CD14-positive monocyte (primary cell): ENCODE measurements around the gene KLRD1. TPM values are rescaled to one million over a fixed set of nuclear protein-coding genes. Genes with fewer than 3 reads are reported as not detected.

ENCODE experiments used
- DNase-seq, 3 donors: peaks; one replicate each; pipeline ENCODE4 v3.0.0-alpha.2; 2011 to 2022
- H2AFZ ChIP-seq: 2 replicates; pipeline ENCODE4 v1.6.0; 2012; ENCODE audit warnings: mild to moderate bottlenecking, low read depth, low read length, inconsistent platforms; ENCODE audit not compliant: insufficient read depth, poor library complexity, severe bottlenecking
- H3K27ac ChIP-seq, 2 donors: 1 replicate in 1 of 2; 2 replicates in 1 of 2; pipeline ENCODE4 v1.5.1; 2012 to 2013; ENCODE audit warnings: low read length in 2 of 2, control low read depth in 1 of 2, inconsistent platforms in 1 of 2, low read depth in 1 of 2, mild to moderate bottlenecking in 1 of 2
- H3K27me3 ChIP-seq, 2 donors: one replicate each; pipeline versions ENCODE4 v1.6.0 to v1.6.1; 2011 to 2013; ENCODE audit warnings: low read length in 2 of 2; ENCODE audit not compliant: control insufficient read depth in 2 of 2, insufficient read depth in 2 of 2
- H3K36me3 ChIP-seq, 2 donors: replicated peaks in 1 of 2; 1 replicate in 1 of 2; 2 replicates in 1 of 2; pipeline versions ENCODE4 v1.5.1 to v1.6.1; 2012 to 2013; ENCODE audit warnings: low read length in 2 of 2, control low read depth in 1 of 2, inconsistent platforms in 1 of 2, mild to moderate bottlenecking in 1 of 2; ENCODE audit not compliant: insufficient read depth in 2 of 2, control insufficient read depth in 1 of 2
- H3K4me1 ChIP-seq, 2 donors: 1 replicate in 1 of 2; 2 replicates in 1 of 2; pipeline versions ENCODE4 v1.5.1 to v1.6.1; 2012 to 2013; ENCODE audit warnings: low read length in 2 of 2, control low read depth in 1 of 2, inconsistent platforms in 1 of 2, mild to moderate bottlenecking in 1 of 2, moderate library complexity in 1 of 2; ENCODE audit not compliant: insufficient read depth in 2 of 2, control insufficient read depth in 1 of 2
- H3K4me2 ChIP-seq: replicated peaks from 2 replicates; pipeline ENCODE3; 2012; ENCODE audit warnings: low read length, moderate library complexity, mild to moderate bottlenecking; ENCODE audit not compliant: poor library complexity, severe bottlenecking; ENCODE audit errors: extremely low read depth
- H3K4me3 ChIP-seq, 3 experiments: fragments of 200-600 bp in 1 of 3; sonication (generic) in 1 of 3; replicated peaks in 1 of 3; 1 replicate in 2 of 3; 2 replicates in 1 of 3; pipeline ENCODE4 v1.5.1; 2011 to 2013; ENCODE audit warnings: low read length in 3 of 3, mild to moderate bottlenecking in 3 of 3, control low read depth in 2 of 3, low read depth in 2 of 3, inconsistent platforms in 1 of 3, moderate library complexity in 1 of 3
- H3K79me2 ChIP-seq: 2 replicates; pipeline ENCODE4 v1.6.0; 2012; ENCODE audit warnings: mild to moderate bottlenecking, control low read depth, inconsistent platforms, low read length, moderate library complexity; ENCODE audit not compliant: insufficient read depth
- H3K9ac ChIP-seq: 2 replicates; pipeline ENCODE4 v1.6.0; 2017; ENCODE audit warnings: low read length, mild to moderate bottlenecking; ENCODE audit not compliant: insufficient read depth, poor library complexity, severe bottlenecking
- H3K9me3 ChIP-seq, 2 donors: replicated peaks in 1 of 2; 1 replicate in 1 of 2; 2 replicates in 1 of 2; pipeline versions ENCODE4 v1.5.1 to v1.6.1; 2012 to 2013; ENCODE audit warnings: low read length in 2 of 2, control low read depth in 1 of 2; ENCODE audit not compliant: control insufficient read depth in 1 of 2, insufficient read depth in 1 of 2
- H4K20me1 ChIP-seq: 2 replicates; pipeline ENCODE4 v1.6.0; 2012; ENCODE audit warnings: mild to moderate bottlenecking, low read length, control low read depth, moderate library complexity; ENCODE audit not compliant: insufficient read depth
- H3K27ac Mint-ChIP-seq, 7 donors: one replicate each; pipeline ENCODE4 v1.8.0; 2020; ENCODE audit warnings: mild to moderate bottlenecking in 7 of 7, mixed read lengths in 7 of 7, moderate library complexity in 6 of 7, inconsistent platforms in 2 of 7
- H3K27me3 Mint-ChIP-seq, 3 donors: one replicate each; pipeline ENCODE4 v1.8.0; 2021 to 2022; ENCODE audit warnings: low read depth in 3 of 3, mild to moderate bottlenecking in 3 of 3, mixed read lengths in 3 of 3, moderate library complexity in 3 of 3, inconsistent platforms in 1 of 3
- H3K36me3 Mint-ChIP-seq, 2 donors: one replicate each; pipeline ENCODE4 v1.8.0; 2020; ENCODE audit warnings: mixed read lengths in 2 of 2, inconsistent platforms in 1 of 2, mild to moderate bottlenecking in 1 of 2
- H3K4me1 Mint-ChIP-seq: one replicate; pipeline ENCODE4 v1.8.0; 2020; ENCODE audit warnings: mild to moderate bottlenecking, mixed read lengths
- H3K4me3 Mint-ChIP-seq, 2 donors: one replicate each; pipeline ENCODE4 v1.8.0; 2020; ENCODE audit warnings: mild to moderate bottlenecking in 2 of 2, mixed read lengths in 2 of 2, moderate library complexity in 1 of 2
- H3K9me3 Mint-ChIP-seq, 7 donors: one replicate each; pipeline ENCODE4 v1.8.0; 2020 to 2022; ENCODE audit warnings: mixed read lengths in 7 of 7, mild to moderate bottlenecking in 6 of 7, moderate library complexity in 6 of 7, inconsistent platforms in 2 of 7
- CTCF ChIP-seq: fragments of 200-600 bp; IDR thresholded peaks from one replicate; pipeline ENCODE4 v1.8.0; 2022; ENCODE audit warnings: antibody characterized with exemption, mild to moderate bottlenecking
- WGBS: methylation state at CpG from one replicate; pipeline ENCODE4 v1.1.5; 2013; ENCODE audit warnings: missing lambda C conversion rate; ENCODE audit not compliant: insufficient coverage; 5-methylcytosine and 5-hydroxymethylcytosine counted together
- intact Hi-C, 2 donors: fragments of 100-400 bp; cut with micrococcal nuclease; formaldehyde crosslinking; loops; one replicate each; pipeline versions ENCODE4 v1.15.0 to v1.15.1; 2023
- polyA plus RNA-seq, 3 donors: library from polyadenylated mRNA; depleted of rRNA in 1 of 3; unstranded in 2 of 3; stranded (reverse) in 1 of 3; fragments of 300-500 nt in 2 of 3; fragments of >200 nt in 1 of 3; fragmentation: Illumina TruSeq in 2 of 3; gene quantifications; 1 replicate in 2 of 3; 2 replicates in 1 of 3; pipeline ENCODE4 v1.2.3, GENCODE V29; 2012 to 2021

Gene KLRD1
- polyA plus RNA-seq, 3 donors: 0.08 to 0.79 (median 0.51) TPM

- Histone ChIP-seq H3K4me1 (no peaks in the 10 kb centered on the region), H3K9ac (no peak overlapping the region), H2AFZ (no peak overlapping the region), H3K79me2 (no peaks in the 10 kb centered on the region), H4K20me1 (no peaks in the 10 kb centered on the region), H3K4me2 (no peak overlapping the region), H3K27ac (no peak overlapping the region), H3K9me3 (peaks cover 0 to 4% of the 10 kb centered on the region in 2 donors), H3K4me3 (no peak overlapping the region), H3K27me3 (no peaks in the 10 kb centered on the region), H3K36me3 (no peaks in the 10 kb centered on the region)
- Mint-ChIP-seq H3K9me3 (peaks cover 0 to 7% (median 4%) of the 10 kb centered on the region in 7 donors), H3K36me3 (no peaks in the 10 kb centered on the region), H3K4me3 (no peak overlapping the region), H3K27ac (no peak overlapping the region), H3K4me1 (no peaks in the 10 kb centered on the region), H3K27me3 (peaks cover 0 to 1% (median 0%) of the 10 kb centered on the region in 3 donors)
- DNase-seq: no peak
- WGBS: 88% methylated on average over 1 of the region's 3 CpGs
- TF ChIP-seq CTCF: no peak
- intact Hi-C loops: no loop called here
Measured at GRCh38 chr12:10304161-10304574, 3.5 kb upstream of the KLRD1 start.

GRCh38 chr12:10305411-10305810 is 2.3 kb upstream of the KLRD1 start:
- Mint-ChIP-seq H3K27ac (peak overlapping the region in 1 of 7 donors; percentile 30), H3K27me3 (no peaks in the 10 kb centered on the region), H3K4me1 (no peaks in the 10 kb centered on the region), H3K9me3 (peaks cover 0 to 7% (median 4%) of the 10 kb centered on the region in 7 donors), H3K4me3 (no peak overlapping the region), H3K36me3 (no peaks in the 10 kb centered on the region)
- Histone ChIP-seq H3K9ac (no peak overlapping the region), H2AFZ (no peak overlapping the region), H3K4me3 (no peak overlapping the region), H3K79me2 (no peaks in the 10 kb centered on the region), H3K9me3 (peaks cover 0 to 4% of the 10 kb centered on the region in 2 donors), H3K4me1 (no peaks in the 10 kb centered on the region), H3K27me3 (no peaks in the 10 kb centered on the region), H3K36me3 (no peaks in the 10 kb centered on the region), H4K20me1 (no peaks in the 10 kb centered on the region), H3K27ac (no peak overlapping the region), H3K4me2 (no peak overlapping the region)
- no peak for TF ChIP-seq CTCF
- no CpG with 5 or more reads among the region's 5 CpGs for WGBS
- intact Hi-C loops: no loop called here
- no peak for DNase-seq
